NCI-H1105 (cell line): ENCODE data around the gene GRK4.
"Not testable (repeated sequence)": the region's sequence is repeated elsewhere in the genome, so short reads cannot be mapped to it uniquely, and the experiment has no call there.

Experiments used
- DNase-seq: peaks from one replicate; lab custom pipeline; 2025; lab: John Stamatoyannopoulos, UW

GRK4 gene

GRCh38 chr4:2961811-2962441 is 1.4 kb upstream of the GRK4 start:
- no peak for DNase-seq

GRCh38 chr4:2962614-2963174 is 677 bp upstream of the GRK4 start:
- DNase-seq, result no peak

GRCh38 chr4:2963966-2964471 is 648 bp downstream of the GRK4 start:
- DNase-seq, result no peak

GRCh38 chr4:2964706-2965258 is 1.4 kb downstream of the GRK4 start:
- no peak for DNase-seq

GRCh38 chr4:2965262-2965661 is 1.9 kb downstream of the GRK4 start:
- no peak for DNase-seq

- no peak for DNase-seq
These were observed 5.0 kb downstream of the GRK4 start for GRCh38 chr4:2968381-2968780.

GRCh38 chr4:2971275-2971674 is 7.9 kb downstream of the GRK4 start:
- DNase-seq, result no peak

GRCh38 chr4:2977211-2978088 is 14.1 kb downstream of the GRK4 start:
- no peak for DNase-seq

GRCh38 chr4:2981256-2981819 is 18.0 kb downstream of the GRK4 start:
- DNase-seq, result no peak

GRCh38 chr4:2982012-2982411 is 18.6 kb downstream of the GRK4 start:
- no peak for DNase-seq

GRCh38 chr4:2983715-2984114 is 20.3 kb downstream of the GRK4 start:
- not testable (repeated sequence) for DNase-seq

- DNase-seq, result no peak
These were observed 27.9 kb downstream of the GRK4 start for GRCh38 chr4:2991243-2991642.

GRCh38 chr4:2994917-2995316 is 31.5 kb downstream of the GRK4 start:
- DNase-seq, result no peak

GRCh38 chr4:2995546-2996265 is 32.3 kb downstream of the GRK4 start:
- DNase-seq, result no peak

GRCh38 chr4:2996415-2996814 is 33.0 kb downstream of the GRK4 start:
- no peak for DNase-seq

GRCh38 chr4:3007724-3008123 is 44.4 kb downstream of the GRK4 start:
- DNase-seq, result no peak

GRCh38 chr4:3009422-3009821 is 46.1 kb downstream of the GRK4 start:
- no peak for DNase-seq

GRCh38 chr4:3010577-3010976 is 47.2 kb downstream of the GRK4 start:
- DNase-seq, result no peak

GRCh38 chr4:3010998-3011397 is 47.6 kb downstream of the GRK4 start:
- no peak for DNase-seq

GRCh38 chr4:3011456-3012220 is 48.3 kb downstream of the GRK4 start:
- DNase-seq, result no peak

GRCh38 chr4:3013323-3013722 is 50.0 kb downstream of the GRK4 start:
- no peak for DNase-seq
